HG02938 (cell line): ENCODE data around the gene CCP110.

Experiments used
- ATAC-seq: cut with Tn5 transposase; IDR thresholded peaks from one replicate; pipeline ENCODE4 v1.9.1; 2021; ENCODE audit warnings: mild to moderate bottlenecking, moderate library complexity; ENCODE audit not compliant: unreplicated experiment

The CCP110 gene

DNA sequence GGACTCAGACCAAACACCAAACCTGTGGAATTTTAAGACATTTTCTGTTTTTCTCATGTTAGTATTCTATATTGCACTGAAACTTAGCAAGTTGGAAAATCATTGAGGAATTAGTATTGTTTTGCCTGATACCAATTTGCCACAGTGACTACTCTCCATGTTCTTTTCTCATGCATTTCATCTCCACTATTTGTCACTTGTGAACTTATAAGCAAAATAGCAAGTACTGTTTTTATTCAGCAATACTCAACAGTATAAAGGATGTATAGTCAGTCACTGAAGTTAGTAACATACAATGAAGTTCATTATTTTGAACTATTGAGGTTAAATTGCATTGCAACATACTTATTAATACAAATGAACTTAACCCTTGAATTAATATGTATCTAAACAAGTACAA, 25.9 kb downstream of the CCP110 start:
- ATAC-seq: no peak

DNA sequence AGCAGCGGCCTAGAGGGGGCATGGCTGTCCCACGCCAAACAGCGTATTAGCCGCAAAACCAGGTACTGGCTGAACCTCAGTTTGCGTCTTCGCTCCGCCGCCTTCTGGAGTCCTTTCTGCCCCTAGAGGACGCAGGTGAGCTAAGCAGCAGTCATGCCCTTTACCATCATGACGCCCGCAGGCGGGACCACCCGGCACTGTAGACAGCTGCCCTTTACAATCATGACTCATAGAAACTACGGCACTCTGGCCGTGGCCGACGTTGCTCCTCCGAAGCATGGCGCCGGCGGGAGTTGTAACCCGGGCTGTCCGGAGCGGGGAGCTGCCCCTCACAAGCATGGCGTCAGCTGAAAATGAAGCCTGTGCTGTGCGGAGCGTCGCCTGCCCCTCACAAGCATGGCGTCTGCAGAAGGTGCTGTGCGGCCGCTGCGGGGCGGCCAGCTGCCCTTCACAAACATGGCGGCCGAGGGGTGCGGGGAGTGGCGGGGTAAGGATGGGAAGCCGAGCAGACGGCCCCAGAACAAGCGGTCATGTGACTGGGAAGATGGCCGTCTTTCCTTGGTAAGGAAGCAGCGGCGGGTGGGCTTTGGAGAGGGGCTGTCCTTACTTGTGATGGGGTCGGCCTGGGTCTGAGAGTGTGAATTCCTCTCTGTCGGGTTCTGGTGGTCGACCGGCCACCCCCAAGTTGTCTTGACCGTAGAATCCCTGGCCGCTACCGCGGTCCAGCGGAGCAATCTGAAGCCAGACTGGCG, 31.6 kb downstream of the CCP110 start, which contains the start of gene VPS35L:
Gene VPS35L (plus strand): TSS at position 518 of the 752 bp plus-strand sequence. CDS start 27 bp downstream, at position 545.
- peak; percentile 95 for ATAC-seq

DNA sequence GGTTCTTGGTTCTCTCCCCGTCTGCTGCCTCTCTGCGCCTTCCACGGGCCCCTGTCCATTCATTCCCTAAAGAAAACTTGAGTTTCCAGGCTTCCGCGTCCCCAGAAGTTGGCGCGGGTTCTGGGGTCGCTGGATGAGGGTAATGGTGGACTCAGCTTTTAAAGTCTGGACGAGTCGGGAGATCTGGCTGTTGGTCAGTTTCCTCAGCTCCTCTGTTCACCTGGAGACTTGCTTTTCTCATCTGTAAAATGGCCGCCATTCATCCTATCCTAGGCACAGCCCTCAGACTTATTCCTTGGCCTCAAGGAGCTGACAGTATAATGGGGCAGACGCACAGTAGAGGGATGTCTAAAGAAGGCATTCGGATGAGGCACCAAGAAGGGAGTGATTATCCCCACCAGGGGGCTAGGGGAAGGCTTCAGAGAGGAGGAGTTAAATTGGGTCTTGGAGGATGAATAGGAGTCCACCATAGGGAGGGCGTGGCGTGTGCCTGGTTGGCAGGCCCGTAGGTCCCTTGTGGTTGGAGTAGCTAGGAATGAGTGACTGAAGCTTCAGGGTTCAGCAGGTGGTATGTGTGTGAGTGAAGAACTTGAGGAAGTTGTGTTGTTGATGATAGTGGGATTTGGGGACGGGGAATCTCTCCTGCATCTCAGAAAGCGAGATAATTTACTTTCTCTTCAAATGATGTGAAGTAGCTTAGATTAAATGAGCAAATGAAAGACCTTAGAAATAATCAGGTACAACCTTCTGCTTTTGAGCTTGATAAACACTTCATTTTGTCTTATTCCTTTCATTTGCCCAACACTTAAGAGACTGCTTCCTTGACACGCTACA, 32.4 kb downstream of the CCP110 start:
- no peak for ATAC-seq

DNA sequence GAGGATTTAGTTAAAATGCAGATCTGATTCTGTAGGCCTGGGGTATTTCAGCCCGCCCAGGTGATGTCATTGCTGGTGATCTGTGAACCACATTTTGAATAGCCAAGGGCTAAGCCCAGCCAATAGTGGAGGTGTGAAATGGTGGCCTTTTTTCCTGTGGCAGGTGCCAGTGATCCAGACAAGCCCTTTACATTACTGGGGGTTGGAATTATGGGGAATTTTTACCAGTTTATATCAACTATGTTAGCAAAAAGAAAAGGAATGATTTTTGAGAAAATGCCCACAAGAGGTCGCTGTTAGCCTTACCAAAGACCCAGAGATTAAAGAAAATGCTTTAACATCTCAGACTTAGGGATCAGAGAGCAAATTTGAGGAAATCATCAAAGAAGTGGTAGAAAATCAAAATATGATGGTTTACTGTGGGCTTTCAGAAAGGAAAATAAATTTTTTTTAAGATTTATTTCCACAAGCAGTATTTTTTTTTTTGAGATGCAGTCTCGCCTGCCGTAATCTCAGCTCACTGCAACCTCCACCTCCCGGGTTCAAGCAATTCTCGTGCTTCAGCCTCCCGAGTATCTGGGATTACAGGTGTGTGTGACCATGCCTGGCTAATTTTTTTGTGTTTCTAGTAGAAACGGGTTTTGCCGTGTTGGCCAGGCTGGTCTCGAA, 35.6 kb downstream of the CCP110 start:
- ATAC-seq: no peak

DNA sequence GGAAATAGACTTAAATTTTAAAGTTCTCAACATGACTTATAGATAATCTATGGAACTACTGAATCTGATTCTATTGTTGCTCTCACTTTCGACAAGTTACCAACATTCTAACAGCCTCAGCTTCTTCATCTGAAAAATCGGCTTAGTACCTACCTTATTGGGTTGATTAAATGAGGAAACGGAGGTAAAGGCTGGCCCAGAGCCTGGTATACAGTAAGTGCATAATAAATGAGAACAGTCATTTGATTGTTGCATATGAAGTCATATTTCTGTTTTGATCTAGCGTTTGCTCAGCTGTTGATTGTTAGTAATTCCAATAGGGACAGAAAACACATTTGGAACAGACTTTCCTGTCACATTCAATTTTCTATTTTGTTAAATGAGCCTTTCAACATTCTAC, 36.3 kb downstream of the CCP110 start:
- ATAC-seq: no peak

DNA sequence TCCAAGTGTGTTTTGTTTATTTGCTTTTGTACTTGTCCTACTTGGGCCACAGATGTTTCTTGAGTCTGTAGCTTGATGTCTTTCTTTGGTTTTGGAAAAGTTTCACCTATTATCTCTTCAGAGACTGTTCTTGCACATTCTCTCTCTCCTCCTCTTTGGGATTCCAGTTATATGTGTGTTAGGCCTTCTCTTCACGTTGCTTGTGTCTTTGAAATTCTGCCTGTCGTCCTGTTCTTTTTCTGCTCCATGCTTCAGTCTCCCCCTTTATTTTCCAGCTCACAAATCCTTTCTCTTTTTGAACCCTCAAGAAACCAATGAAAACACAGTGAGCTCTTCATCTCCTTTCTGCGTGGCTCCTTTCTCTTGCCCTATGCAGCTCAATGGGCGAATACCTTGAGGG, 39.6 kb downstream of the CCP110 start:
- no peak for ATAC-seq

DNA sequence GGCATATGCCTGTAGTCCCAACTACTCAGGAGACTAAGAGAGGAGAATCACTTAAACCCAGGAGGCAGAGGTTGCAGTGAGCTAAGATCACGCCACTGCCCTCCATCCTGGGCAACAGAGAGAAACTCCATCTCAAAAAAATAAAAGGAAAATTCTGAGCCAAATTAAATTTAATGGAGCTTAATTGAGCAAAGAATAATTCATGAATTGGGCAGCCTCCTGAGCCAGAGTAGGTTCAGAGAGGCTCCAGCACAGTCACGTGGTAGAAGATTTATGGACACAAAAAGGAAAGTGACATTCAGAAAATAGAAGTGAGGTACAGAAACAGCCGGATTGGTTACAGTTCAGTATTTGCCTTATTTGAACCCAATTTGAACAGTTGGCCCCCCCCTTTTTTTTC, 42.6 kb downstream of the CCP110 start:
- no peak for ATAC-seq

DNA sequence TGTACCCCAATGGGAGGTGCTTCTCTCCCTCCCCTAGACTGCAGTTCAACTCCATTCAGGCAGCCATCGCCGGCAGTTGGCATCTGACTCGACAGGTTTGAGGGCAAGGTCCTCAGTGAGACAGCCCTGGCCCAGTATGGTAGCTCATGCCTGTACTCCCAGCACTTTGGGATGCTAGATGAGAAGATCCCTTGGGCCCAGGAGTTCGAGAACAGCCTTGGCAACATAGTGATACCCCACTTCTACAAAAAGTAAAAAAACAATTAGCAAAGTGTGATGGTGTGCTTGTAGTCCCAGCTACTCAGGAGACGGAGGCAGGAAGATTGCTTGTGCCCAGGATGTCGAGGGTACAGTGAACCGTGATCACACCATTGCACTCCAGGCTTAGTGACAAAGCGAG, 43.8 kb downstream of the CCP110 start:
- no peak for ATAC-seq

DNA sequence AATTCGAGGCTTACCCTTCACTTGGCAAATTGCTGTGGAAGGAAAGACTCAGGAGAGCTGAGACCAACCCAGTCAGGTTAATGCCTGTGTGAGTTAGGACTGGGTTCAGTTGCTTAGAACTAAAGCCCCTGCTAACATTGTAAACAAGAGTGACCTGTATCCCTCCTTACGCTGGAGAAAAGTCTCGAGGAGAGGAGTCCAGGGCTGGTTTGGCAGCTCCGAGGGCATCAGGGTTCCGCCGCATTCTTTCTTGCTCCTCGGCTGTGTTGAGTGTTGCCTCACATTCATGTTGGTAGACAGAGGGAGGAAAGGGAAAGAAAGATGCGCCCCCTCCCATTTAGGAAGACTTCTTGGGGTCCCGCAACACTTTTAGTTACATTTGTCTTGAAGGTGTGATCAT, 50.3 kb downstream of the CCP110 start:
- no peak for ATAC-seq

DNA sequence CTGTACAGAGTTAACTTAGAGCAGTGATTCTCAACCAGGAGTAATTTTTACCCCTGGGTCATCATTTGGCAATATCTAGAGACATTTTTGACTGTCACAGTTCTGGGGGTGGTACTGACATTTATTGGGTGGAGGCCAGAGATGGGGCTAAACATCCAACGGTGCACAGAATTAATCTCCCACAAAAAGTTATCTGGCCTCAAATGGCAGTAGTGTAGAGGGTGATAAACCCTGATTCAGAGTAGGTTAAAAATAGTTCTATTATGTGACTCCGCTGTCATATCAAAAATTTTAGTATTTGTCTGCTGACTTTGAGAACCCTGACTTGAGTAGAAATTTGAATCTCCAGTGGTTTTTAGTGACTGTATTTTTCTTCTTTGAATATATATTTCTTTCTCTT, 50.9 kb downstream of the CCP110 start:
- no peak for ATAC-seq

DNA sequence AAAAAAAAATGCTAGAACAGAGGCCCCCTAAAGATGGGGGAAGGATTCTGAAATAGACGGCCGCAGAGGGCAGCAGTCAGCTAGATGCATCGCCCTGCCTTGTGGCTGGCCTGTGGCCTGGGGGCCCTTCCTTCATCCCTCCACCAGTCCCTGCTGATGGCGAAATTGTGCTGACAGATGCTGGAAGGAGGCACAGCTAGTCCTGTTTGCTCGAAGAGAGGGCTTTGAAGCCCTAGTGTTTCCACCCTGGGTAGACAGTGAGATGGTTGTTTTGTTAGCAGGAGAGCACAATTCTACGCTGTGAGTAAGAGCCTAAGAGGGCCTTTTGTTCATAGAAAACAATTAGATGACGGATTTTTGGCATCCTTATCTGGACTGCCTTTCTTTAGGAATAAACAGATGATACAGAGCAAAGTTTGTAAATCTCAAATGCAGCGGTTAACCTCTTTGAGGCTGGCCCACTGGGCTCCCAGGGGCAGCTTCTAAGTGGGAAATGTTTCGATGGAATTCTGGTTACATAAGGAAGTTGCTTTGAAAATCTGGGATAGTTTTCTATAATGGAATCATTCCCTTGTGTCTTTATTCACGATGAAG, 54.7 kb downstream of the CCP110 start:
- no peak for ATAC-seq

DNA sequence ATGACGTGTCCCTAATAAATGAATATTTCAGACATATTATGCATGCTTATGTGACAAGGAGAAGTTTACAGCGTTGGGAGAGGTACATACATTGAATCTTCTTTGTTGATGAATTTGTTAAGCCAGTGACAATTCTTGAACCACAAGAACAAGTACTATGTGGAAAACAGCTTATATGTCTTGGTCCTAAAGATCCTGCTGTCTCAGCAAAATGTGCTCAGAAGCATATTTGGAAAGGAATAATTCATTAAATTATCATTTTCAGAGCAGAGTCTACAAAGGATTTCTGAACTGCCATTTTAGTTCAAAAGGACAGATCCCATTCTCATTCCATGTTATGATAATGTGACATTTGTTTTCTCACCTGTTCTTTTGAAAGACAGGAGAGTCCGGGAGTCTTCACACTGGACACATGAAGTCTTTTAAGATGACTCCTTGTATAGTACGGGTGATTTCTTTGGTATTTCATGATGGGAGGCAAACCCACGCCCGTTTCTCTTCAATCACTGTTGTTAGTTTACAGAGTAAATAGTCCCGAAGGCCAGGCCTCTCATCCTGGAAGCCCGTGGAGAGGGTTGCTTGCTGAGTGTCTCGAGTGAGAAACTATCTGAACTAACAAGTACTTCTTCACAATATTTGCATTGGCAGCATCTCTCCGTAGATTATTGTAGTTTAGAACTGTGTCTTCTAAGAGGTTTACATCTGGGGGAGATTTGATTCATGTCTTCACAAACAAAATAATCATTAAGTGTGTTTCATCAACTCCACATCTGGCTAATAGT, 58.5 kb downstream of the CCP110 start:
- ATAC-seq: no peak

DNA sequence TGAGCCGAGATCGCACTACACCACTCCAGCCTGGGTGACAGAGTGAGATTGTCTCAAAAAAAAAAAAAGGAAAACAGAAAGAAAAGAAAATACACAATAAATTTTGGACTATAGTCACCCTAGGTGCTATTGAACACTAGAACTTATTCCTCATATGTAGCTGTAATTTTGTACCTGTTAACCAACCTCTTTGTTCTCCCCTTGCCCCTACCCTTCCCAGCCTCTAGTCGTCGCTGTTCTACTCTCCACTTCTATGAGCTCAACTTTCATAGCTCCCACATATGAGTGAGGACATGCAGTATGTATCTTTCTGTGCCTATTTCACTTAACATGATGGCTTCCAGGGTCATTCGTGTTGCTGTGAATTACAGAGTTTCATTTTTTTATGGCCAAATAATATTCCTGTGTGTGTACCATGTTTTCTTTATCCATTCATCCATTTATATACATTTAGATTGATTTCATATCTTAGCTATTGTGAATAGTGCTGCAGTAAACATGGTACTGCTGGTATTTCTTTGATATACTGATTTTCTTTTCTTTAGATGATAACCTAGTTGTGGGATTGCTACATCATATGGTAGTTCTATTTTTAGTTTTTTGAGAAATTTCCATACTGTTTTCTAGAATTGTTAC, 60.0 kb downstream of the CCP110 start:
- ATAC-seq: no peak

DNA sequence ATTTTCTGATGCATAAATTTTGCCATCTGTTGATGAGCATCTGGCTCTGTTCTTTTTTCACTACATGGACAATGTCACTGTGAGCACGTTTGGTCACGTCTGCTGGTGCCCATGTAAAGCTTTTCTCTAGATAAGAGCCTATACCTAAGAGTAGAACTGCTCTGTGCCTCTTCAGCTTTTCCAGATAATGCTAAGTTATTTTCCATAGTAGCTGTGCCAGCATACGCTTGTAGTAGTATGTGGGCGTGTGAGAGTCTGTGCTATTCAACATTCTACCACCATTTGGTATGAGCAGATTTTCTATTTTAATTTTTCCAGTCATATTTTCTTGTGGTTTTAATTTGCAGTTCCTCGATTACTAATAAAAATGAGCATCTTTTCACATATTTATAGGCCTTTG, 64.9 kb downstream of the CCP110 start:
- no peak for ATAC-seq

DNA sequence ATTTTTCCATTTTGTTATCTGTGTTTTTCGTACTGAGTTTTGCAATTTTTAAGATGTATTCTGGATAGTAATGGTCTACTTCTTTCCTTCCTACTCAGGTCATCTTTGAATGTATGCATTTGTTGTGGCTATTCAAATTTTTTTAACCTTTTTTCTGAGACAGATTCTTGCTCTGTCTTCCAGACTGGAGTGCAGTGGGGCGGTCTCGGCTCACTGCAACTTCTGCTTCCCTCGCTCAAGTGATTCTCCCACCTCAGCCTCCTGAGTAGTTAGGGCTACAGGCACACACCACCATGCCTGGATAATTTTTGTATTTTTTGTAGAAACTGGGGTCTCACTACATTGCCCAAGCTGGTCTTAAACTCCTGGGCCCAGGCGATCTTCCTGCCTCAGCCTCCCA, 65.4 kb downstream of the CCP110 start:
- no peak for ATAC-seq

DNA sequence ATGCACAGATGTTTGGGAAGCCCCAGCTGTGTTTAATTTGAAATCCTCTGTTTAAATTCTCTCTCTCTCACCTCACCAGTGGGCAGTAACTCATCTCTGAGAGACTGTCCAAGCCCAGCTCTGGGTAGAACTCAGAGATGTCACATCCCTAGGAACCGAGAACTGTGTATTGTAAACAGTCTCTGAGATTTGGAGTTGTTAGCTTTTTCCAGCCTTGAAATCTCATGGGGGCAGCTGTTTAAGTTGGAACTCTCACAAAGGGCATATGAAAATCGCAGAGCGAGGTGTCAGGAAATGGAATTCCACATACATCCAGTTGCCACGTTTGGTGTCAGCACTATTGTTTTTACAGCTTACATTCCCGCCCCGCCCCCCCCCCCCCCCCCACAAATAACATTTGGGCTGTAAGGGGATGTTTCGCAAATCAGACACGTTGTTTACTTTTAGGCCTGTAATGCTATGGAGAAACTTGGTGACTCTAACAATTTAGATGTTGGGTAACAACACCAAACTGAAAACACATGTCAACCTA, 66.1 kb downstream of the CCP110 start:
- no peak for ATAC-seq

DNA sequence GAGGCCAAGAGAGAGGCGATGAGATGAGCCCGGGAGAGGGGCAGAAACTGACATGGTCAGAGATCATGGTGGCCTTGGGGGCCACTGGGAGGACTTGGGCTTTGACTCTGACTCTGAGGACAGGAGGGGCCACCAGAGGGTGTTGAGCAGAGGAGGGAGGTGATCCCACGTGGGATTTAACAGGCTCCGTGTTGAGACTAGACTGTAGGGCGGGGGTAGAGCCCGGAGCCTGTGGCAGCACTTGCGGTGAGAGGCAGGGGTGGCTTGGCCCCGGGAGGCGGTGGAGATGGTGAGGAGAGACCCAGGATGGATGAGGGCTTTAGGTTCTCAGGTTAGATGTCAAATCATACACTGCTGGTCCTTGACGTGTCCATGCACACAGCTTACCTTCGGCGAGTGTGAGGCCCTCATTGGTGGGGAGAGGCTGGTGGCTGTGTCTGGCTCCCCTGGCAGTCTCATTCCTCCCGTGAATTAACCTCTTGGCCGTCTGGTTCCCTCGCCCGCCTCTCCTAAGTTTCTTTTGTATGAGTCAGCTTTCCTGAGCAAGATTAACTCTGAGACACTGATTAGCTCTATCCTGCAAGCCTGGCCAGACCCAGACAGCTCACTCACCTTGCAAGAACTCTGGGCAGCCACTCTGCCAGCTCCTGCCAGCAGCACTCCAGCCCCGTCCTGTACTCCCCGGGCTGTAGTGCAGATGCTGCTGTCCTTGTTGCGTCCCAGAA, 71.5 kb downstream of the CCP110 start:
- ATAC-seq: no peak

DNA sequence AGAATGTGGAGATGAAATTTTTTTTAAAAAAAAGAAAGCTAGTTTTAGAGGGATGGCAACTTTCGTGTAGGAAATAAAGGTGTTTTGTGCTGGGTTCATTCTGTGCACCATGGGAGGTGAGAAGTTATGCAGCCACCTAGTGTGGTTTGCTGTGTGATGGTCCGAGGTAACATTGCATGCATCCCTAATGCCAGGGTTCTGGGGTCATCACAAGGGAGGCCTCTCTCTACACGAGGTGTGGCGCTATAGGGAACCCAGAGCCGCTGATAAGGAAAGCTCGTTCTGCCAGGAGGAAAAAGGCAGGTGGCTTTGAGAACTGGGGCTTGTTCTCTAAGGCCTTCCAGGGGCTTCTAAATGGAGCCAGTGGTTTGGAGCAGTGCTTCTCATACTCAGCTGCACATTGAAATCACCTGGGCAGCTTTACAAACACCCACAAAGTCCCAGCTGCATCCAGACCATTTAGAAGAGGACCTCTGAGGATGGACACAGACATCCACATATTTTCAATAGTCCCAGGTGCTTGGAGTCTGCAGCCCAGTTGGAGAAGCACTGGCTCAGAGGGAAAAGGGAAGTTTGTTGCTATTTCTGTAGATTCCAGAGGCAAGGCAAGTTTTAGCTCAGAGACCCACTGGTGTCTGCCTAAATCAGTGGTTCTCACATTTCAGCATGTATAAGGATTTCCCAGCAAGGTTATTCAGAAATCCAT, 75.2 kb downstream of the CCP110 start:
- ATAC-seq: no peak
